Fibroblast of skin of right biceps (primary cell): ENCODE measurements around the gene ZDHHC18.
"Not testable (repeated sequence)": the region's sequence is repeated elsewhere in the genome, so short reads cannot be mapped to it uniquely, and the experiment has no call there.

ENCODE experiments used
- DNase-seq: peaks from one replicate; pipeline ENCODE4 v3.0.0-alpha.2; 2013

Gene ZDHHC18

GRCh38 chr1:26858891-26859640 lies 32.6 kb downstream of the ZDHHC18 start:
- DNase-seq = no peak

DNA sequence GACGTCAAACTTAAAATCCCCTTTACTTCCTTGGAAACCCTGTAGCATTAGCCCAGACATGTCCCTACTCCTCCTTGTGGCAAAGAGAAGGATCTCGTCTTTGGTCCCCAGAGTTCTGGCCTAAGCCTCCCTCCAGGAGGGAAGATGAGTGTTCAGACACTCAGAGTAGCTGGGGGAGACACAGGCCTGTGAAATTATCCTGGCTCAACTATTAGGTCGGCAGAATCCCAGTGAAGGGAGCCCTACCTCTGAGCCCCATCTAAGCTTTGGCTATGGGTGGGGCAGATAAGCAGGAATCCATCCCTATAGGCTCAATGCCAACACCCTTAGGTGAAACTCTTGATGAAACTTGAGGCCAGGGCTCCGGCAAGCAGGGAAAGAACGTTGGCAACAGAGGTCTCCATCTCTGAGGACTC lies 34.8 kb downstream of the ZDHHC18 start:
- DNase-seq = peak; percentile 39

DNA sequence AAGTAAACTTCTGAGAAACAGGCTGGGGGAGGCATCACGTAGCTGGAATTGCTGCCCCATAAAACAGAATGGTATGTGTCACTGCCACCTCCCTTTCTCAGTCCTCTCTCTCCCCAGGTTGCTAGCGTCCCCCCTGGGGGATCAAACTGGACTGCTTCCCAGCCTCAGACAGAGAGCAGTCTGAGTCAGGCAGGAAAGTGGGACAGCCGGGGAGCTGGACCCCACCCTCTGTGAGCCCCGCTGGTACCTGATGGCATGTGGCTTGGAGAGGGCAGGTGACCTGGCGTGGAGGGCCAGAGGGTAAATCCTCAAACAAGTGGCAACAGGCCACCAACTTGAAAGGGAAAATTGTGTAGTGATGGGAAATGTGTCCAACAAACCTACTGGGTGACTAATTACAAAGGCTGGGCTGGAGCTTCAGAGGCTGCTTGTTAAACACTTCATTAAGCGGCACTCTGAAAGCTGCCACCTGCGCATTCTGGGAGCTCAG lies 35.4 kb downstream of the ZDHHC18 start:
- DNase-seq = peak; percentile 40

DNA sequence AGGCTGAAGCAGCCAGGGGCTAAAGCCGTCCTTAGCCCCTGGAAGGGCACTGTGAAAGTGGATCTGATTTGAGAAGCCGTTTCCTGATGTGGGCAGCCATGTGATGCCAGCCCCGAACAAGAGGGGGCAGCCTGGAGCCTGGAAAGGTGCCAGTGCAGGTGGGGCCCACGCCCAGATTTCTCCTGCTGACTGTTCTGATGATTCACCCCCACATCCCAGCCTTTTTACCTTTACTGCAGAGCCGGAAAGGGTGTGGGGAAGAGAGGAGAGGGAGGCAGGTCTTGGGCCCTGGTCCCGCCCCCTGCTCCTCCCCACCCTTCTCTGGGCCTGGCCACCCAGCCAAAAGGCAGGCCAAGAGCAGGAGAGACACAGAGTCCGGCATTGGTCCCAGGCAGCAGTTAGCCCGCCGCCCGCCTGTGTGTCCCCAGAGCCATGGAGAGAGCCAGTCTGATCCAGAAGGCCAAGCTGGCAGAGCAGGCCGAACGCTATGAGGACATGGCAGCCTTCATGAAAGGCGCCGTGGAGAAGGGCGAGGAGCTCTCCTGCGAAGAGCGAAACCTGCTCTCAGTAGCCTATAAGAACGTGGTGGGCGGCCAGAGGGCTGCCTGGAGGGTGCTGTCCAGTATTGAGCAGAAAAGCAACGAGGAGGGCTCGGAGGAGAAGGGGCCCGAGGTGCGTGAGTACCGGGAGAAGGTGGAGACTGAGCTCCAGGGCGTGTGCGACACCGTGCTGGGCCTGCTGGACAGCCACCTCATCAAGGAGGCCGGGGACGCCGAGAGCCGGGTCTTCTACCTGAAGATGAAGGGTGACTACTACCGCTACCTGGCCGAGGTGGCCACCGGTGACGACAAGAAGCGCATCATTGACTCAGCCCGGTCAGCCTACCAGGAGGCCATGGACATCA lies 36.5 kb downstream of the ZDHHC18 start, which contains the start of gene SFN:
Gene SFN, plus strand, starts transcription at position 369 of the 904 bp plus-strand sequence. Its CDS starts 64 bp downstream, at position 433.
- DNase-seq = peak; percentile 5

DNA sequence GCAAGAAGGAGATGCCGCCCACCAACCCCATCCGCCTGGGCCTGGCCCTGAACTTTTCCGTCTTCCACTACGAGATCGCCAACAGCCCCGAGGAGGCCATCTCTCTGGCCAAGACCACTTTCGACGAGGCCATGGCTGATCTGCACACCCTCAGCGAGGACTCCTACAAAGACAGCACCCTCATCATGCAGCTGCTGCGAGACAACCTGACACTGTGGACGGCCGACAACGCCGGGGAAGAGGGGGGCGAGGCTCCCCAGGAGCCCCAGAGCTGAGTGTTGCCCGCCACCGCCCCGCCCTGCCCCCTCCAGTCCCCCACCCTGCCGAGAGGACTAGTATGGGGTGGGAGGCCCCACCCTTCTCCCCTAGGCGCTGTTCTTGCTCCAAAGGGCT lies 37.2 kb downstream of the ZDHHC18 start:
- no peak for DNase-seq

GRCh38 chr1:26864610-26865480 lies 38.4 kb downstream of the ZDHHC18 start:
- DNase-seq = peak; percentile 98

DNA sequence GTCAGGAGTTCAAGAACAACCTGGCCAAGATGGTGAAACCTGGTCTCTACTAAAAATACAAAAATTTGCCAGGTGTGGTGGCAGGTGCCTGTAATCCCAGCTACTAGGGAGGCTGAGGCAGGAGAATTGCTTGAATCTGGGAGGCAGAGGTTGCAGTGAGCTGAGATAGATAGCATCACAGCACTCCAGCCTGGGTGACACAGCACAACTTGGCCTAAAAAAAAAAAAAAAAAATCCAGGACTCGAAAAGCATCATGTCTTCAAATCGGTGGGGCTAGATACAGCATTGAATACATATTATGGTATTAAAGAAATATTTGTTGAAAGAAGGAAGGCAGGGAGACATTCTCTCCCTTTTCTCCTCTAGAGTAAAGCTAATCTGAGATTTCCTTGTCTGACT lies 46.6 kb downstream of the ZDHHC18 start:
- DNase-seq = not testable (repeated sequence)

DNA sequence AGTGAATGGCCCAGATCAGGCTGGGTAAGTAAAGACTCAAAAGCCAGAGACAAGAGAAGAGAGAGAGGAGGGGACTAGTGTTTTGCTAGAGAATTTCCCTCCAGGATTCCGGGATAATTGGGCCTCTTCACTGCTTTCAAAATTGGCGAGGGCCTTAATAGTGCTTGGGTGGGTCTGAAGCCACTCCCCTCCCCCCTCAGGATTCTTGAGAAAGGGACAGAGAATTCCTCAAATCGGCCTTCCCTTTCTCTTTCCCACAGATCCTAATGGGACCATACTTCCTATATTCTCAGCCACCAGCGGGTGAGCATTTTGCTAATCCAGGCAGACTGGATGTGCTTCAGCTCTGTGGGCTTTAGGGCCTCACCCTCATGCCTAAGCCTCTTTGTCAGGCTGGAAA lies 48.4 kb downstream of the ZDHHC18 start:
- no peak for DNase-seq

- no peak for DNase-seq
Observed at GRCh38 chr1:26877326-26877725, 50.8 kb downstream of the ZDHHC18 start.

DNA sequence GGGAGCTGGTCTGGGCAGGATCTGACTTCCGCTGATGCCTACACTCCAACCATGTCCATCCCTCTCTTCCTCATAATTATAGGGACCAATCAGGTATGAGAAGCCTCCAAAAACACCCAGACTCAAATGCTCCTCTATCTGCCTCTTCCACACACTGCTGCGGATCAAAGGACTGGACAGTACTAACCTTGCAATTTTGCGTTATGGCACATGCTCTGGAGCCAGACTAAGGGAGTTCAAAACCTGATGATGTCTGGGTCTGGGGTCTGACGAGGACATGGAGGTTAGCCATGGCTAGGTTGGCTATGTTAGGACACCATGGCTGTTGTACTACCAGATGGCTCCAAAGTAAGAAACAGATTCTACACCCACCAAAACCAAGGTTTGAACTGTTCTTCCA lies 53.3 kb downstream of the ZDHHC18 start:
- no peak for DNase-seq

DNA sequence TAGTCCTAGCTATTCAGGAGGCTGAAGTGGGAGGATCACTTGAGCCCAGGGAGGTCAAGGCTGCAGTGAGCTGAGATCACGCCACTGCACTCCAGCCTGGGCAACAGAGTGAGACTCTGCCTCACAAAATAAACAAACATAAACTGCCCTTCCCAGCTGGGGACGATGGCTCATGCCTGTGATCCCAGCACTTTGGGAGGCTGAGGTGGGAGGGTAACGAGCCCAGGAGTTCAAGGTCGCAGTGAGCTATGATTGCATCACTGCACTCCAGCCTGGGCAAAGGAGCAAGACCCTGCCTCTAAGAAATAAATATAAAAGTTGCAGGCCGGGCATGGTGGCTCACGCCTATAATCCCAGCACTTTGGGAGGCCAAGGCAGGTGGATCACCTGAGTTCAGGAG lies 55.1 kb downstream of the ZDHHC18 start:
- not testable (repeated sequence) for DNase-seq

DNA sequence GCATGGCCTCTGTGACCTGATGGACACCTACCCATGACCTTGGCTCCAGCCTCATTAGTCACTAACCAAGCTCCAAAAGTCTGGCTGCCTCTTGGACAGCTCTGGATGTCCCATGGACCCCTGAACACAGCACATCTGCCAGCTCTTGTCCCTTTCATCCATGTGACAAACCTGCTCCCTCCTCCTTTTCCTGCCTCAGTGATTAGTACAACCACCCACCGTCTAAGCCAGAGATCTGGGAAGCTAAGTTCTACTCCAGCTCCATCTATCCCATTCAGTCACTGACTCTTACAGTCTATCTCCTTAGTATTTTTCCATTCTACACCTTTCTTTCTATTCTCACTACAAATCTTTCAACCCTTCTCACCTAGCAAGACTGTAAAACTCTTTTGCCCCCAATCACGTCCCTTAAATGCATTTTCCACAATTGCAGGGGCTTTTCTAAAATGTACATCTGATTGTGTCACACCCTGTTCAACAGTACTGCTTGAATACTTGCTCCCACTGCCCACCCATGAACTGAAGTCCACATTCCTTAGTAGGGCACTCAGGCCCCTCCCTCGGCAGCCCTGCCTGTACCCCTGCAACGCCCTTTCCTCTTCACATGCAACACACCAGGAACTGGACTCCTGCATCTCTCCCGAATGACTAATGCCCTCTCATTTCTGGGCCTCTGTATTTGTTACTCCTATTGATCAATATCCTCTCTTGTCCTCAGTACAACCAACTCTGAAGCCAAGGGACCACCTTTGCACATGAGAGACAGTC lies 56.4 kb downstream of the ZDHHC18 start:
- DNase-seq = no peak

DNA sequence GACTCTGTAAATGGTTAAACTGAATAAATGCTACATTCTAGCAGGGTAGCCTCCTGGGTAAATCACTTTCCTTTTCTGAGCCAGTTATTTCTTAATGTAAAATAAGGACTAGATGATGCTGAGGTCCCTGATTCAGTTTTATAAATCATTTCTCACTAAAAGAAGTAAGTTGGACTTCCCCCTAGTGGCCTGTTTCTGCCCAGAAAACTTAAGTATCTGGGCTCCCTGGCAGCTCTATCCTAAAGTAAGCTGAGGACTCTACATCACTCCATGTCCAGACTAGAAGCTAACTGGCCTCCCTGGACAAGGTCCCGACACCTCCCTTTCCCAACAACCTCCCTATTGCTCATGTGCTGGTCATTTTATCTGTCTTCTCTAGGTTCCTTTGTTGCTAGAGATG lies 60.6 kb downstream of the ZDHHC18 start:
- peak; percentile 24 for DNase-seq

GRCh38 chr1:26888231-26888630 lies 61.7 kb downstream of the ZDHHC18 start:
- no peak for DNase-seq

DNA sequence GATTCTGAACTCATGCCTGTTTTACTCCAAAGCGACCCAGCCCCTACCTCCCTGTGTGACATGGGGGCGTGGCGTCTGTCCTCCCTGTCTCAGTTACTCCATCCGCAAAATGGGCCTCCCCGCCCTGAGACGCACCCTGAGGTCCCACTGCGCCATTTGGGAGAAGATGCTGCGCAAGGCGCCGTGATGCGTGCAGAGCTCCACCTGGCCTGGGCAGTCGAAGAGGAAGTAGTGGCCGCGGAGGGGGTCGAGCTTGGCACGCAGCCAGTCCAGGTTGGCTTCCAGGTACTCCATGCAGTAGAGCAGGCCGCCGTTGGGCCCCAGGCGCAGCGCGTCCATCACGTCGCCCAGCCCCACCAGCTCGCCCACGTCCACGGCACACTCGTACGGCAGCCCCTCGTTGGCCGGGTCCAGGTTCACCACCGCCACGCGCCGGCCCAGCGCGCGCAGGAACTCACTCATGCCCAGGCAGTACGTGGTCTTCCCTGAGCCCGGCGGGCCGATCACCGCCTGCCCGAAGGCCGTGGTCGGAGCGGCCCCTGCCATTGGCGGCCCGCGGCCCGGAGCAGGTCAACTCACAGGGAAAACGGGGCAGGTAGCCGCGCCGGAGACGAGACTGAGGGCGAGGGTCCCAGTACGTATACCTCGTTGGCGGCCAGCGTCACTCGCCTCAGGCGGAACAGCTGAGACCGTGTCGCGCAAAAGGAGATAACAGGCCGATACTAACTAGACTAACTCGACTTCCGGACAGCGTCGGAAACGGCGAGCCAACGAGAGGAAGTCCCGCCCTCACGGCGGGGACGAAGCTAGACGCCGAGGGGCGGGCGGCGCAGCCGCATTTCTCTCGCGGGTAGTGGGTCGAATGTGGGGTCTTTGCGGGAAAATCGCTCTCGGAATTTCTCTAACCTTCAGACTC lies 63.3 kb downstream of the ZDHHC18 start, which contains the start of gene GPN2:
Gene GPN2, minus strand, starts transcription at position 733 of the 916 bp plus-strand sequence. Its CDS starts 187 bp downstream, at position 546.
- peak; percentile 78 for DNase-seq

GRCh38 chr1:26890467-26890796 lies 63.9 kb downstream of the ZDHHC18 start:
- no peak for DNase-seq

- DNase-seq = no peak
Observed at GRCh38 chr1:26894263-26894662, 67.8 kb downstream of the ZDHHC18 start.

GRCh38 chr1:26897351-26897750 lies 70.9 kb downstream of the ZDHHC18 start:
- no peak for DNase-seq

DNA sequence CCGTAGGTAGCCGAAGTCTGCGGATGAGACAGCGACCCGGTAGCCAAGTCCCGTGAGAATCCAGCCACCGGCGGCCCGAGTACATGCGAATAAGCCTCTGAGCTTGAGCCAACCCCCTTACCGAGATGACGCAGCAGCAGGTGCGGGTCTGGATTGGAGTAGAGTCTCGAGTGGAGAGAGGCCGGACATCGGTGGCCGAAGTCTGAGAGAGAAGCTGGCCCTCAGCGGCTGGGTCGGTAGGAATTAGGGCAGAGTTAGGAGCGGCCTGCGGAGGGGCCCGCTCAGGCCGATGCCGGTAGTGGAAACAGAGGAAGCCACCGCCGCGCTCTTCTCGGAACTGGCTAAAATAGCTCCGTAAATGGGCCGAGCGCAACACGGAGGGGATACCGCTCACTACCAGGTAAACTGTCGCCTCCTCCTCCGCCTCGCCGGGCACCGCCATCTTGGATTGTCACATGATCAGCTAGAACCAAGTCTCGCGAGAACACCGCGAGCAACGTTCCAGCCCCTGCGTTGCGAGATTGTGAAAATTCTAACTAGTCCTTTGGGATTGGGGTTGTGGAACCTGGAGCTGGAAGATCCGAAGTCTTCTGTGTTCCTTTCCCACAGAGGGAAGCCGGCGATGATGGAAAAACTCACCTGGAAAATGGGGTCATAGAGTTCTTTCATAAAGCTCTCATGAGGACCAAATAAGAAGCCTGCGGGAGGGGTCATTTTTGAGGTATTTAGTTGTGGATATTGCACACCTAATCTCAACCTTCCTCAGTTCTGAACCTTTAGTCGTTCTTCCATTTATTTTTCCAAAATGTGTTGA lies 73.7 kb downstream of the ZDHHC18 start, which contains the start of gene GPATCH3:
Gene GPATCH3, minus strand, starts transcription at position 467 of the 814 bp plus-strand sequence. Its CDS starts 25 bp downstream, at position 442.
- peak; percentile 94 for DNase-seq
